Stimulated activated CD8-positive, alpha-beta memory T cell treated with anti-CD3 and anti-CD28 coated beads, Interleukin-12 subunit alpha, Interleukin-12 subunit beta, amount 100 ng/mL, for 24 hours (primary cell): ENCODE data around the gene IQGAP3.
"Not testable (repeated sequence)": the region's sequence is repeated elsewhere in the genome, so short reads cannot be mapped to it uniquely, and the experiment has no call there.

Experiments used
- DNase-seq: peaks from one replicate; pipeline ENCODE4 v3.0.0-alpha.2; 2020; ENCODE audit errors: extremely low read depth

The IQGAP3 gene

GRCh38 chr1:156592910-156593660 is 20.7 kb upstream of the IQGAP3 start:
- no peak for DNase-seq

- DNase-seq = no peak
Measured at GRCh38 chr1:156592158-156592909, 20.0 kb upstream of the IQGAP3 start.

DNA sequence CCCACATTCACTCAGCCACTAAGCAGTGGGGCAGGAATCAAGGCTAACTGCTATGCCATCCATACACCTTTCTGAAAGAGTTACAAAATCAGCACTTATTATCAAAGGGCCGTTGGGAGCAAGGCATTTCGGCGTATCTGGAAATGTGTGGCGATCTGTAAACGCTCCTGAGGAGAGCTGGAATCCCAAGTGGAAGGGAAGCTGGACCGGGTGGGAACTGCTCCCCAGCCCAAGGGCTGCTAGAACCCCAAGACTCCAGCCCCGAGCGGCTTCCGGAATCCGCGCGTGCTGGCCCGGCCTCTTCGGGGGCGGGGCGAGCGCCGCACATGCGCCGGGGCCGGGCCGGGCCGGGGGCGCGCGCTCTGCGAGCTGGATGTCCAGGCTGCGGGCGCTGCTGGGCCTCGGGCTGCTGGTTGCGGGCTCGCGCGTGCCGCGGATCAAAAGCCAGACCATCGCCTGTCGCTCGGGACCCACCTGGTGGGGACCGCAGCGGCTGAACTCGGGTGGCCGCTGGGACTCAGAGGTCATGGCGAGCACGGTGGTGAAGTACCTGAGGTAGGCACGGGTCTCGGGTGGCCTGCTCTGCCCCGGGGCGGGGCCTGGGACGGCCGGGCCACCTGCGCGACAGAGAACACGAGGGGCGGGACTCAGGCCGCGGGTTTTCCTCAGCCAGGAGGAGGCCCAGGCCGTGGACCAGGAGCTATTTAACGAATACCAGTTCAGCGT is 19.2 kb upstream of the IQGAP3 start, which contains the start of gene NAXE:
NAXE (plus strand) TSS at position 345 of the 726 bp plus-strand sequence; CDS start at position 374, 29 bp downstream.
- DNase-seq = no peak

DNA sequence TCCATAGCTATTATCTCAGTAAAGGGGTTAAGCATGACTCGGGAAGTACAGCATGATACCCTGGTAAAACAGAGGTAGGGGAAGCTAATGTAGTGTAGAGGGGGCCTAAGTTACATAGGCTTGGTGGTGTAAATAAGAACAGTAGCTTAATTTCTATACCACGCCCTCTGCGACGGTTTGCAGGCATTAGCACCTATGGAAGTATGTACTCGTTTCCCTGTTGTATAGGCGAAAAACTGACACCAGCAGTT is 18.7 kb upstream of the IQGAP3 start:
- no peak for DNase-seq

DNA sequence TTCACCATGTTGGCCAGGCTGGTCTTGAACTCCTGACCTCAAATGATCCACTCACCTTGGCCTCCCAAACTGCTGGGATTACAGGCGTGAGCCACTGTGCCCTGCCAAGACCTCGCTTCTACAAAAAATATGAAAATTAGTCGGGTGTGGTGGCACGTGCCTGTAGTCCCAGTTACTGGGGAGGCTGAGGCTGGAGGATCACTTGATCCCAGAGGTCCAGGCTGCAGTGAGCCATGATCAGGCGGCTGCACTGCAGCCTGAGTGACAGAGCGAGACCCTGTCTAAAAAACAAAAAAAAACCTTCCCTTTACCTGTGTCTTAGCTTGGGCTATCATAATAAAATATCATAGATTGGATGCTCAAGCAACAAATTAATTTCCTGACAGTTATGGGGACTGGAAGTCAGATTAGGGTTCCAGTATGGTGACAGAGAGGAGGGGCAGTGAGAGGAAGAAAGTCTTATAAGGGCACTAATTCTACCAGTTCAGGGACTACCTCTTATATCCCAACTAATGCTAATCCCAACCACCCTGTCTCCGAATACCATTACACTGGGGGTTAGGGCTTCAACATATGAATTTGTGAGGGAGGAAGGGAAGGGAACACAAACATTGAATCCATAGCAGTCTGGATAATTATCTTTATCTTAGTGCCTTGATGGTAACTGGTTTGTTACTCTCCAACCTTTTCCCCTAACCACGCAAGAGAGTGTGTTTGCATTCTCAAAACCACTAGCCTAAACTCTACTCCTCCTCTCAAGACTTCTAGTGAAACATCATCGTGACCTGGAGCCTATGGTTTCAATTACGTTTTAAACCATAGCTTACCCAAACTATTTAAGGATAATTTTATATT is 18.2 kb upstream of the IQGAP3 start:
- no peak for DNase-seq

DNA sequence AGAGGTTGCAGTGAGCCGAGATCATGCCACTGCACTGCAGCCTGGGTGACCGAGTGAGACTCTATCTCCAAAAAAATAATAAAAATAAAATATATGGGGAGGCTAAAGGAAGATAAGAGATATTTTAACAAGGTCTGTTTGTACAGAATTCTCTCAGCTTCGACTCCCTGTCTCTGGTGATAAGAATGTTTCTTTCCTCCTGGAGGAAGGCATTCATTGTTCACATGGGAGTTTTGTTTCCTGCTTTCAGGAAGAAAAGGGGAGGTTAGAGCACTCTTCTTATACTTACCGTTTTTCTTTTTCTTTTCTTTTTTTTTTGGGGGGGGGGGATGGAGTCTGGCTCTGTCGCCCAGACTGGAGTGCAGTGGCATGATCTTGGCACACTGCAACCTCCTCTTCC is 17.2 kb upstream of the IQGAP3 start:
- DNase-seq = no peak

DNA sequence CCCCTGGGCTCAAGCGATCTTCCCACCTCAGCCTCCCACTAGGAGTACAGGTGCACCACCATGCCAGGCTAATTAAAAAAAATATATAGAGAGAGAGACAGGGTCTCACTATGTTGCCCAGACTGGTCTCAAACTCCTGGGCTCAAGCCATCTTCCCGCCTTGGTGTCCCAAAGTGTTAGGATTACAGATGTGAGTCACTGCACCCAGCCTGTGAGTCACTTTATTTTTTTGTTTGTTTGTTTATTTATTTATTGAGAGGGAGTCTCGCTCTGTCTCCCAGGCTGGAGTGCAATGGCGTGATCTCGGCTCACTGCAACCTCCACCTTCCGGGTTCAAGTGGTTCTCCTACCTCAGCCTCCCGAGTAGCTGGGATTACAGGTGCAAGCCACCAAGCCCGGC is 15.6 kb upstream of the IQGAP3 start:
- DNase-seq = not testable (repeated sequence)

DNA sequence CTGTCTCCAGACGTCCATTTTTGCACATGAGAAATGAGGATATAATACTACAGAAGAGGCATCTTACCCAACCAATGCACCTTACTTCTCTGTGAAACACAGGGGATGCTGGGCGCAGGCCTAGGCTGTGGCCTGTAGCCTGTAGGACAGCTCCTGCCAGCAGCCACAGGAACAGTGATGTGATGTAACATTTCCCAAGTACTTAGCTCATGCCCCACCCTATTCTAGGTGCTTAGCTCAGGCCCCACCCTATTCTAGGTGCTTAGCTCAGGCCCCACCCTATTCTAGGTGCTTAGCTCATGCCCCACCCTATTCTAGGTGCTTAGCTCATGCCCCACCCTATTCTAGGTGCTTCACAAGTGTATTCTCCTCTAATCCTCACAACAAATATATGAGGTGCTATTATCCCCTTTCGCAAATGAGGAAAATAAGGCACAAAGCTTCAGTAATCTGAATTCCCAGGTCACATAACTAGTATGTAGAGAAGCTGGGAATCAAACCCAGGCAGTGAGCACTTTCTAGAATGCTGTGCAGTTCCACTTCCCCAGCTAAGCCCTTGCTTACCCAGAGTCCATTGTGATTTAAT is 14.6 kb upstream of the IQGAP3 start:
- DNase-seq = no peak

DNA sequence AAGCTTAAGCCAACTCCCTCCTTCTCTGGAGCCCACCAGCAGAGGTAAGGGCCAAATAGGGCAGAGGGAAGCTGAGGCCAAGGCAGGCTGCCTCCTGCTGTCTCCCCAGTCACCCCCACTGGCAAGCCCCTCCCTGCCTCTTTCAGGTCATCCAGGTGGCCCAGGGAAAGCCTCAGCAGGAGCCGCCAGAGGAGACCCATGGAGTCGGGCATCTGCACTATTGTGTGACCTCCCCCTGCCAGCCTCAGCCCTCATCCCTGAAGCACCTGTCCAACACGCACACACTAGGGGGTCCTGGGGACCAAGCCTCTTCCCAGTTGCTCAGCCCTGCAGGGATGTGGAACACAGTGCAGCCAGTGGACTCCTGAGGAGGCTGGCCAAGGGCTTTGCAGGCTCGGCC is 14.0 kb upstream of the IQGAP3 start:
- DNase-seq = no peak

DNA sequence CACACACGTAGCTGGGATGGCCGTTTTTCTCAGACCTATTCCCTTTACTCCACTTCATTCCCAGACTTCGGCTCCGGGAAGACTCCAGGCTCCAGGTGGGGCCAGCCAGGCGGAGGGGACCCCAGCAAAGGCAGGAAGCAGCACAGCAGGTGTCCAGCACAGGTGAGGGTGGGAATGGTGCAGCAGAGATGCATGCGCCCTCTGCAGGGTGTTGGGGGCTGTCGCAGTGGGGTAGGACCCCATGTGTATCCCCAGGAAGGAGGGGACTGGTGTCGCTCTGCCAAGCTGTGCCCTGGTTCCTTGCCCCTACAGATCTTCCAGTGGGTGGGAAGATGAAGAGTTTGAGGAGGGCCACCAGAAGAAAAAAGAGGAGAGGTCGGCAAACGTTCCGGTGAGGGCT is 12.4 kb upstream of the IQGAP3 start:
- DNase-seq = no peak

DNA sequence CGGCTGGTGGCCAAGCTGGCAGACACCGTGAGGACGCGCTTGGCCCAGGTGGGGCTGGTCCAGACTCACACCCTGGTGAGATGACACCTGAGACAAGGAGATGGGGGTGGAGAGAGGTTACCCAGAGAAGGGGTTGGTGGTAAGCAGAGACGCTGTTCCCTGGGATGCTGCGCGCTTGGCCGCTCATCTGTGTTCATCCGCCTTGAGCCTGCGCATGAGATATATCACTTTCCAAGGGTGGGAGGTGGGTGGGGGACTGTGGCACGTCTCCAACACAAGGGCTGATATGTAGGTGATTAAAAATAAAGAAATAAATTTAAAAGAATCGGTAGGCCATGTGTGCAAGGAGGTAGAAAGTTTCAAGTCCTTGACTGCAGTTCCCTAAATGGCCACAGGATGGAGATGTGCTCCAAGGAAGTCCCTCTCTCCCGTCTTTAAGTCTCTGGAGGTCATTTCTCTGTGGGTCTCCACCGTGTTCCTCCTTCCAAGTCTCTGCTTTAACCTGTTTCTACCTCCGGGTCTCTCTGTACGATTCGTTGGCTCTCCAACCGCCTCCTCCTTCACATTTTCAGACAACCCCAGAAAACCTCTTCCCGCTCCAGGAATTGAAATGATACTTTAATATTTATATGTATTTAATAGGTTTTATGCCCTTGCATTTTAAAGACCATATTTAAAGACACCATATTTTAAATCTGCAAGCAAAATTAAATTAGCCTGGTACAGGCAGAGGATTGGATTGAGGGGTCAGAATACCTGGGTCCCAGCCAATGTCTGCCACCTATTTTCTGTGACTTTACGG is 11.7 kb upstream of the IQGAP3 start:
- no peak for DNase-seq

DNA sequence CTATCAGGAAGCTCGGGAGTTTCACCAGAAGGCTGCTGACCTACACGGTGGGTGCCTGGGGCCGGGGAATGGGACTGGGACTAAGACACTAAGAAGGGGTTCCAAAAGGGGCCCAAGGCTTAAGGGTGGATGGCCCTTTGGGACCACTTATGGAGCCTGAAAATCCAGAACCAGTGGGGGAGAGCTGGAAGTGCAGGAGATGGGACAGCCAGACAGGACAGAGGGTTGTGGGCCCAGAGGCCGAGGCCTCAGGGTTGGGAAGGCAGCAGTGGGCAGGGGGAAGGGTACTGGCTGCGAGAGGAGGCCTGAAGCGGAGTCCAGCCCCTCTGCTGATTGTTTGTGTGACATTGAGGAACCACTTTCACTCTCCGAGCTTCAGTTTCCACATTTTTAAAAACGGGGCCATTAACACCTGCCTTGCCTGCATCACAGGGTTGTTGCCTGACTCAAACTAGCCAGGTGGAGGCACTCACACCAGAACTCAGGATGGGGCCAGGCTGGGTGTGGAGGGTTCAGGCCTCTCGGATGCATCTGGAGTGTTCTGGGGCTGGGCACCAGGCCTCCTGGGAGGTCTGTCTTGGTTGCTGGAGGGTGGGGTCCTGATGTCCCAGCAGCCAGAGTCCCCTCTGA is 10.1 kb upstream of the IQGAP3 start:
- DNase-seq = no peak

- DNase-seq = no peak
Measured at GRCh38 chr1:156581661-156582387, 9.5 kb upstream of the IQGAP3 start.

- DNase-seq = no peak
Measured at GRCh38 chr1:156579472-156579871, 7.1 kb upstream of the IQGAP3 start, which contains the start of gene TTC24. Gene TTC24, plus strand, starts transcription at chr1:156579723. Its CDS starts 1,642 bp downstream, at chr1:156581365.

DNA sequence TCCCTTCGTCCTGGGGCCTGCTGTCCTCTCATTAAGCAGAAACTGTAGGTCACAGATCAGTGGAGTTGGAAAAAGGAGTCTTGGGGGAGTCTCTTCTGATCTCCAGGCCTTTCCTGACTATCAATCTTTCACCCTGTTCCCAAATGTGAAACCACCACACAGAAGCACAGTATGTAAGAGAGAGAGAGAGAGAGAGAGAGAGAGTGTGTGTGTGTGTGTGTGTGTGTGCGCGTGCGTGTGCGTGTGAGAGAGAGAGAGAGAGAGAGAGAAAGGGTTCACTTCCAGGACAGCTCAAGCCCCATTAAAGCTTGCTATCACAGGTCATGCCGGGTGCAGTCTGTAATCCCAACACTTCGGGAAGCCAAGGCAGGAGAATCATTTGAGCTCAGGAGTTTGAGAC is 5.7 kb upstream of the IQGAP3 start:
- no peak for DNase-seq

- DNase-seq = no peak
Measured at GRCh38 chr1:156577550-156577949, 5.2 kb upstream of the IQGAP3 start.

GRCh38 chr1:156574039-156574633 is 1.8 kb upstream of the IQGAP3 start:
- DNase-seq = no peak

DNA sequence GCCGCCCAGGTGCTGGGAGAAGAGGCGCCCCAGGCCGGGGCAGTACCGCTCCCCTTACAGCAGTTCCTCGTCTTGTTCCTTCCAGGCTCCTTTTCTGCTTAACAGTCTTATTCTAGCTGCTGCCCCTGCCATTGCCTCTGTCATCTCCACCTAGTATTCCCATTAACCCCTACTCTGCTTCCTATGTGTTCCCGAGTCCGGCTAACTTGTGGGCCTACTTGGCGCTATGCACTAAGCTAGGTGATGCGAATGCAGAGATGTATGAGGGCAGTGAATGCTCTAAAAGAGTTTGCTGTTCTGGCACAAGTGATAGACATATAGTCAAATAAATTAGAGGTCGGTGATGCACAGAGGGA is 276 bp upstream of the IQGAP3 start:
- DNase-seq = no peak

DNA sequence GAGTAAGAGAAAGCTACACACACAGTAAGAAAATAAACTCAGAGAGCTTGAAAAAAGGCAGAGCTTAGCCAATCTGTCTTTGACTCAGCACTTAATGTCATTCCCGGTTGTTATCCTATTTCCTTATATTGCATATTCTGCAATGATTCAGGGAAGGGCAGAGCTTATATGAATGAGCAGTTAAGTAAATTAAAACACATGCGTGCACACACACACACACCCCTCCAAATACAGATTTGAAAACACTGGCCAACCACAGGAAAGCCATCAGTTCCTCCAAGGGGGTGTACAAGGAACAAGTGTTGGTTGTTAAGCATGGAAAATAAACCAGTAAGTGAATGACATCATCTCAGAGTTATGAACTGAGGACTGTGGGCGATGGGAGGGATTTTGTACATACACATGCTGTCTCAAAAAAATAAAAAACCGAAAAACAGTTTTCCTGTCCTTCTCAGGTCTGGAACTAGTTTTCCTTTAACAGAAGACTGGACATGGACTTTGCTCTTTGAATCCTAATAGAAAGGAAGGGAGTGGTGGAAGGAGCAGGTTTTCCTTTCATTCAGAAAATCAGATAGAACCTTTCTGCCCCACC is 1.0 kb downstream of the IQGAP3 start:
- DNase-seq = no peak
